HG03565 (cell line): Measurements from ENCODE around the gene ALOX5AP.

Experiments used
- ATAC-seq: cut with Tn5 transposase; IDR thresholded peaks from one replicate; pipeline ENCODE4 v1.9.1; 2021; ENCODE audit warnings: mild to moderate bottlenecking, moderate library complexity; ENCODE audit not compliant: unreplicated experiment

ALOX5AP gene

DNA sequence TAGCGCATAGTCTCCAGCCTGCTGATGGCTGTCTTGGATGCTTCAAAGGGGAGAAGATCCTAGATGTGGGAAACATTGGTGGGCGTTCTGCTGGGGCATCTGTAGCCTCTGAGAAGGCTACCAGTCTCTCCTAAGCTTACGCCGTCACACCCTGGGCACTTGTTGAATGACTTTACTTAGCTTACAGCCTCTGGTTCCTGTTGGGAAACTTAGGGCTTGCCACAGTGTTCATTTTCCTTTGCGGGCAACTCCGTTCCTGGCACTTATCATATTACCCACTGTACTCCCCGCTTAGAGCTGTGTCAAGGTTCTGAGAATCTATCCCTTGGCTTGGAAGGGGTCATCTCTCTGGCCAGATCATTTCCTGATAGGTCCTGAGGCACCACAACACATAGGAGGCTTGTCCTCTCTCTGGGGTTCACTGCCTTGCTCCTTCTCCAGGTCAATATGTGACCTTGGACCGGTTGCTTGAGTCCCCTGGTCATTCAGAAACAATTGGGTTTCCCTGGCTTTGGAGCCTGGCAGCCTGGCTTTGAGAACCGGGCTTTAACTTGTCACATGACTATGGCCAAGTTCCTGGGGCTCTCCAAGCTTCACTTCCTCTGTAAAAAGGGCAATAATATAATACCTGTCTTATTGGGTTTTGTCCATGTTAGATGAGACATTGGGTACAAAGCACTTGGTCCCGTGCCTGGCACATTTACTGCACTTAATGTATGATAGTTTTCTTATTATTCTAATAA is 20.5 kb upstream of the ALOX5AP start:
- no peak for ATAC-seq

DNA sequence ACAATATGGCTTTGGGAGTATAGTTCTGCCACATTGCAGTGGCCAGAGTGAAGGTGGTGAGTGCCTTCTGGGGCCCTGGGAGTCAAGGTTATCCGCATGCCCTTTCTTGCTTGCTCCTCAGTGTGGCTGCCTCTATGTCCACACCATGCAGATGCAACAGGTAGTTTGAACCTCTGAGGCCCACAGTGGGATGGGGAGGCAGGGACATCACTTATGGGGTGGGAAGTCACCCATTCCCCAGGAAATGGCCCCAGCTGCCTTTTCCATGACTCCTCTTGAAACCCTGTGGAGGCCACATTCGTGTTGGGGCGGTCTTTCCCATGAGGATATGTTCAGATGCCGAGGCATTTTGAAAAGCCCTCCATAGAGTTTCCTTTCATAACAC is 20.0 kb upstream of the ALOX5AP start:
- no peak for ATAC-seq

DNA sequence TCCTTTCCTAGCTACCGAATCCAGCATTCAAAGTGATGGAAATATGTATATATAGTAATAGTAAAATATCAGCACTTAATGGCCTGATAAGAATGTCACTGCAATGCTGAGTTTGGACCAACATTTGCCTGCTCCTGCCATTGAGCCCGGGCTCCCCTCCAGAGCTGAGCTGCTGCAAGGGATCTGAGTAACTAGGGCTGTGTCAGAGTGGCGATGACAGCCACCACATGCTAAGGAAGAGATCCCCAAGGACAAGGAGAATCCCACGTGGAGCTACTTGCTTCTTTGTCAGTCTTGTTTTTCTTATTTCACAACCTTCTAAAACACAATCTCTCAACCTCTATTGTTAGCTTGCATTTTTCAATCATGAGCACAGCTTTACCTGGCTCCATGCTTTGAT is 19.5 kb upstream of the ALOX5AP start:
- ATAC-seq: no peak

DNA sequence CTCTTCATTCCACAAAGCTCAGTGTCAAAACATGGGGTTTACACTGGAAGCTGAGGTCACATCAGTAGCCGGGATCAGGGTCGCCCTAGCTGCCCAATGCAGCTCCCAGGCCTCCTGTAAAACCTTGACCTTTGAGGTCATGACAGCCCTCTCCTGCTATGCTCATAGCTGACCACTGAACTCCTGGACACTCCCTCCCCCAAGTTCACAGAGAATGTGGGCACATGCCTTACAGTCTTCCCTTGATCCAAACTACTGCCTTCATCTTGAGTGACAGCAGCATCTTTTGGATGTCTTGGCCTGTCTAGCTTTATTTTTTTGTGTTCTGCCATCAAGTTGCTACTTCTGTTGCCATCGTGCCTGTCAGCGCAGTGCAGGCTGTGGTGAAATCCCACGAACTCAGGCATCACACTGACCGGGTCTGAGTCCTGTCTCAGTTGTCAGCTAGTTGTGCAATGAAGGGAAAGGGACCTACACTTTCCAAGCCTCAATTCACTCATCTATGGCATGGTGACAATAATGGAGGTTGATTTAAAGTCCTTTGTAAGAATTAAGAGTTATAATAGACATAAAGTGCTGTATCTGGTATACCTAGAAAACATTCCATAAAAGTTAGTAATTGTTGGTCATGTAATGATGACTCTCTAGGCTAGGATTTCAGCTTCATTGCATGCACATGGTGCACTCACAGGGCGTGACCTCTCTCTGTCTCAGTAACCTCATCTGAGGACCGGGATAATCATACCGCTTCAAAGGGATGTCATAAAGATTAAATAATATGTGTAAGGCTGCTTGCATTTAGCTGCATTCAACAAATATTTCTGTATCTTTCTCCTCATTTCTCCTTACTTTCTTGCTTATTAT is 16.4 kb upstream of the ALOX5AP start:
- no peak for ATAC-seq

DNA sequence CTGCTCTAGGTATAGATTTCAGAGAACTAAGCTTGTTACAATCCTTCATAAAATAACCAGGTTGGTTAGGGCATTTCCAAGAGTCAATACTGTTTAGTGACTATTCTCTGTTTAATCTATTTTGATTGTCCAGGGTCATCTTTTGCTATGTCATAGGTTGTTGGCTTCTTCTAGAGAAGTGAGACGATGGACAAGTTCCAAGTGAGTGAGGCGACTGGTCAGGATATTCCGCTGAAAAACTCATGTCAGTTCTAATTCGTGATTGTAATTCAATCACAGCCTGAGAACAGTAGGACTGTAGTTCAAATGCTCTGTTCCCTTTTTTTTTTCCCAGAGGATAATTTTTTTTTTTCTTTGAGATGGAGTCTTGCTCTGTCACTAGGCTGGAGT is 15.8 kb upstream of the ALOX5AP start:
- no peak for ATAC-seq

DNA sequence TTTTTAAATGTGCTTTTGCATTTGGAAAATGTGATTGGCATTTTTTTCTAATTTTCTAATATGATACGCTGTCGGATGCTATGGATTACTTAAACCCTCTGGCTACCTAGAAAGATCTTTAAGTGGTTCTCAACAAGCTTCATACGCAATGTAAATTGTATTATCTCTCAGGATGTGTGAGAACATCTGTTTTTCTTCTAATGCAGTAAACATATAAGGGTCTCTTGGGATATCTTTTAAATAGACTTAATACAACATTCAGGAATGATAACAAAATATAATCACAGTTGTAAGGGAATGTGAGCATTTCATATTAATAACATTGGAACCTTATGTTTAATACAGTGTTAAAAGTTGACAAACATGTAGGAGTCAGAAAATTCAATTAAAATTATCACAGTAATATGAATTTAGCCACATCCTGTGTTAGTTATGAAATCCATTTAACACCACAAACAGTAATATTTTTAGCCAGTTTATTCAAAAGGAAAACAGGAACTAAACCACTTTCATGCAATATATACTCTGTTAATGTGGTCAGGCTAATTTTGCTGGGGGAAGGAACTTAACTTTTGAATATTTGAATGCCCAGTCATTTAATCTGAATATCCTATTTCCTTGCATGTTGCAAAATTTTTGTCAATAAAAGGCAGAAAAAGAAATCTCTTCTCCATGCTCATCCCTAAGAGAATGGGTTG is 15.0 kb upstream of the ALOX5AP start:
- peak; percentile 83 for ATAC-seq

GRCh38 chr13:30721936-30722335 is 13.4 kb upstream of the ALOX5AP start:
- no peak for ATAC-seq

DNA sequence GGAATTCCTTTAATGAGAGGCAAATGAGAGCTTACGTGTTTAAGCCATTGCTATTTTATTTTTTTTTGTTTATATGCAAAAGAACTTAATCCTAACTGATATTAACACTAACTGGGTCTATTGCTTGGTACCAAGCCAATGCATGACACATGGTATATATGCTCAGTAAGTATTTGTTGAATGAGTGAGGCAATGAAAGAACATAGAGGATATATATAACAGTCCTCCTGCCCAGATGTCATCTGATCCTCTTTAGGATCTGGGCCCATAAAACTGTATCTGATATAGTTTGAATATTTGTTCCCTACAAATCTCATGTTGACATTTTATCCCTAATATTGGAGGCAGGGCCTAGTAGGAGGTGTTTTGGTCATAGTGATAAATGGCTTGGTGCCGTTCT is 13.0 kb upstream of the ALOX5AP start:
- no peak for ATAC-seq

DNA sequence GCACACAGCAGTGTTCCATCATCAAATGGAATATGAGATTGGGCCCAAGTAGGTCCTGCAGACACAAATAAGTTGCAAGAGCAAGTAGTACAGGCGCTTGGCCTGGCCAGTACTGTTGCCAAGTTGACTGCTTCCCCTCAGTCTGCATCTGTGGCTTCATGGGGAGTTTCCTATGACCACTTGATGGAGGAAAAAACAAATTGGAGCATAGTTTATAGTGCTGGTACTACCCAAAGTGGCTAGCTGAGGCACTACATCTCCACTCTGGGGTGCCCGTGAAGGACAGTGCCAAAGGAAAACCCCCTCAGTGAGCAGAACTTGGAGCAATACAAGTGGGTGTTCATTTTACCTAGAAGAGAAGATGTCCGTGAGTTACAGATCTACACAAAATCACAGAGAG is 10.6 kb upstream of the ALOX5AP start:
- no peak for ATAC-seq

DNA sequence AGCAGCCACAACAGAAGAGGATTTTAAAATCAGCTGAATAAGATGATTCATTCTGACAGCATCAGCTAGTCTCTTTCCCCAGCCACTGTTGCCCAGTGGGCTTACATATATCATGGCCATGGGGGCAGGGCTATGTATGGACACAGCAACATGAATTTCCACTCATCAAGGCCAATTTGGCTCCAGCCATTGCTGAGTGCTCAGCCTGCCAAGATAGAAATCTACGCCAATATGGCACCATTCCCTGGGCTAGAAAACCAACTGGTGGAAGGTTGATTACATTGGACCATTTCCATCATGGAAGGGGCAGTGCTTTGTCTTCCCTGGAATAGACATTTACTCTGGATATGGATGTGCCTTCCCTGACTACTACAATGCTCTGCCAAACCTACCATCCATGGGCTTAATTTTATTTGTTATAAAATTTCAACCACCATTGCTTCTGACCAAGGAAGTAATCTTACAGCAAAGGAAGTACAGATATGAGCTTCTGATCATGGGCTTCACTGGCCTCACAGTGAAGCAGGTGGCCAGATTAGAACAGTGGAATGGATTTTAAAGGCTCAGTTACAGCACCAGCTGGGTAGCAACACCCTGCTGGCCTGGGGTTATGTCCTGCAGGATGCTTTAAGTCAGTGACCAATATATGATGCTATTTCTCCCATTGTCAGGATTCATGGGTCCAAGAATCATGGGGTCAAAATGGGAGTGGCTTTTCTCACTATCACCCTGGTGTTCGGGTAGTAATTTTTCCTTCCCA is 9.8 kb upstream of the ALOX5AP start:
- ATAC-seq: no peak

DNA sequence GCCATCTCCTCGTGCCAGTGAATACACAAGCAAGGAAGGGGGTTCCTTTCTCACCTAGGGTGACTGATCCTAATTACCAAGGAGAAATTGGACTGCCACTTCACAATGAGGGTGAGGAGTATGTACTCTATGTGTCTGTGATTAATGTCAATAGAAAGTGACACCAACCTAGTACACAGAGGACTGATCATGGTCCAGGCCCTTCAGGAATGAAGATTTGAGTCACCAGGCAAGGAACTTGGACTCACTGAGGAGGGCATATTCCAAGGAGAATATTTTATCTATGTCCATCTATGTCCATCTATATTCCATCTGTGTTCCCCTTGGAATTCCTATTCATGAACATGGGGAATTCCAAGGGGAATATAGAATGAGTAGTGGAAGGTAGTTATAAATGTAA is 9.2 kb upstream of the ALOX5AP start:
- ATAC-seq: no peak

DNA sequence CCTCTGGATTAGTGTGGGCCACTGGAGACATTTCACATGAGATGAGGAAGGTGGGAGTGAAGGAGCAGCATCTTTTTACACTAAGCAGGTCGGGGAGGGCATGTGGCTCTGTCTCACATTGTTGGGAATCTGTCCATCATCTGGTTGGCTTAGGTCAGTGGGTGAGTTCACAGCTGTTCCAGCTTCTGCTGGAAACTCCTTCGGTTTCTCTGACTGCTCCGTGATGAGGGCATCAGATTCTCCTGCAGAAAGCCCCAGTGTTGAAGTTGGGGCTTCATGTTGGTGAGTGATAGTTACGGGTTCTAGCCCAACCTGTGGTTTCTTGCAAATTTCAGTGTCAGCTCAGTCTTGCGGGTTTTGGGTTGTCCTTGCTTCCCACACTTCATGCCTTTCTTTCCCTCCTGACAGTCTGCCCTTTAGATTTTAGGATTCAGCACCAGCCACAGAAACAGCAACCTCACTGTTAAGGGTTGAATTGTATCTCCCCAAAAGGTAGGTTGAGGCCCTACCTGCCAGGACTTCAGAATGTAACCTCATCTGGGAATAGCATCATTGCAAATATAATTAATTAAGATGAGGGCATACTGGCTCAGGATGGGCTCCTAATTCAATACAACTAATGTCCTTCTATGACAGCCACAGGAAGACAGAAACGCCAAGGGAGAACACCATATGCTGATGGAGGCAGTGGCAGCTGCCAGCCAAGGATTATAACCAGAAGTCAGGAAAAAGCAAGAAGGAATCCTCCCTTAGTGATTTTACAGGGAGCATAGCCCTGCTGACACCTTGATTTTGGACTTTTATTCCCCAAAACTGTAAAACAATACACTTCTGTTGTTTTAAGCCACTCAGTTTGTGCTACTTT is 7.6 kb upstream of the ALOX5AP start:
- no peak for ATAC-seq

DNA sequence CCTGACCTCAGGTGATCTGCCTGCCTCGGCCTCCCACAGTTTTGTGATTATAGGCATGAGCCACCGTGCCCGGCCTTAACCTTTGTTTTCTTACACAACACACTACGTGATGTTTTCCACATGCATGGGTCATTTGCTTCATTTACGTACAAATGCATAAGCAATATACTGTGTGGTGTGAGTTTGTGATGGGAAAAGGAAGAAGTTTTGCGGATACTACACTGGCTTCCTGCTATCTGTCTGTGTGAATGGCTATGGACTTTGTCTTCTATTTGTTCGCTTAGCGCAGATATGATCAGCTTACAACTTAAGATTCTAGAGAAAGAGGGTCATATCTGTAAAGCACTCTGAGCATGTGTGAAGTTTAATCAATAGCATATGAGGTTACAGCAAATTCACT is 5.5 kb upstream of the ALOX5AP start:
- no peak for ATAC-seq

- ATAC-seq: no peak
Observed at GRCh38 chr13:30730526-30730925, 4.8 kb upstream of the ALOX5AP start.

GRCh38 chr13:30731361-30732045 is 3.8 kb upstream of the ALOX5AP start:
- no peak for ATAC-seq

GRCh38 chr13:30732046-30732390 is 3.3 kb upstream of the ALOX5AP start:
- ATAC-seq: no peak

- no peak for ATAC-seq
Observed at GRCh38 chr13:30734439-30734838, 904 bp upstream of the ALOX5AP start.

DNA sequence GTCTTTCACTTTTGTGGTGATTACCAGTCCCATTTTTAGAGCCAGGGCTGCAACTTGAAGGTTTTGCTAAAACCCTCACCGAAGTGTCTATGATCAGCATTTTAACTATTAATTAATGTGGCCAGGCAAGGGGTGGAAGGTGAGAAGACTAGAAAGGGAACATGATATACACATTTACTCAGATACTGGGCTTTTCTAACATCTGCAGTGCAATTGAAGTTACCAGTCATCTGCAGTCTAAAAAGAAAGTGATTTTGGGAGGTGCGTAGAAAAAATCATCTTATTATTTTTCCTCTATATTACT is 481 bp downstream of the ALOX5AP start:
- no peak for ATAC-seq

DNA sequence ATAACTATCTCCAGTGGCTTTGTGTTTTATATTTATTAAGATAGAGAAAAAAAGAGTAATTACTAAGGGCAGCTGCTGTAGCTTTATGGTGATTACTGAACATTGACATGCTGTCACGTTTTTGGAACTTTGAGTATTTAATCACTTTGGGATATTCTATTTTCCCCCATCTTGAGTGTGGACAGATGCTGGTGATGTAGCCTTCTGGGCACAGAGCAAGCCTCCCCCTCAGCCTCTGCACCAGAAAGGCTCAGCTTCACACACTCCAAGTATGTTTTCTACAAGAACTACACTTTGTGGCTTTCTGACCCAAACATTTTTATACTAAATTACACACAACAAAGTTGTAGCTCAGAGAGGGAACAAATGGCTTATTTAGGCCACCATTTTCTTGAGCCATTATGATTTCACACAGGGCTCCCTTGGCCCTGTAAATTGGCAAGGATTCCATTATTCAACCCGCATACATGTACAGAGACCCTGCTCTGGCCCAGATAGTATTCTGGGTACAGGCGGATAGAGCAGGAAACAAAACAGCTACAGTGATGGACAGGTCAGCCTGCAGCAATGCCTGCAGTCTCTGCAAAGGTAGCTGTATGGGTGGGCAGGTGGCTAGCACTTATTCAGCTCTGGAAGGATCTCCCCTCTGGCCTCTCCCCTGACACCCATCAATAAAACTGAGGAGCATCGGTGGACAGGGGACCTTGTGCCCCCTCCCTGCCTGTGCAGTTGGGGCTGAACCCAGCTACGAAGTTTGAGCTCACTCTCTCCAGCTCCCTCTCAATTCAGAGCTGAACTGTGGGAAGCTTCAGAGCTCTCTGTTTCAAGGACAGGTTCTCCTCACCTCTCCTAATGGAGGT is 1.3 kb downstream of the ALOX5AP start:
- no peak for ATAC-seq
